H1 (cell line): Measurements from ENCODE around the gene SKA3.
"Not testable (repeated sequence)": the region's sequence is repeated elsewhere in the genome, so short reads cannot be mapped to it uniquely, and the experiment has no call there.

ENCODE experiments used
- CEBPB ChIP-seq: IDR thresholded peaks from 2 replicates; pipeline ENCODE4 v1.6.1; 2012; ENCODE audit warnings: low read depth, low read length
- CTCF ChIP-seq, 3 experiments: IDR thresholded peaks; 1 replicate in 2 of 3; 2 replicates in 1 of 3; pipeline versions ENCODE4 v1.5.1 to v1.6.1; 2011; ENCODE audit warnings: low read length in 3 of 3, mild to moderate bottlenecking in 3 of 3, inconsistent platforms in 2 of 3, low read depth in 1 of 3, moderate library complexity in 1 of 3; ENCODE audit not compliant: insufficient read depth in 1 of 3; ENCODE audit errors: control extremely low read depth in 1 of 3
- E2F6 ChIP-seq: IDR thresholded peaks from 2 replicates; pipeline ENCODE4 v1.6.1; 2012; ENCODE audit warnings: inconsistent platforms
- EP300 ChIP-seq, 2 experiments: IDR thresholded peaks; 1 replicate in 1 of 2; 2 replicates in 1 of 2; pipeline ENCODE4 v1.6.1; 2011 to 2012; ENCODE audit warnings: low read depth in 2 of 2, low read length in 2 of 2, mild to moderate bottlenecking in 2 of 2, borderline replicate concordance in 1 of 2, inconsistent platforms in 1 of 2, moderate library complexity in 1 of 2
- EZH2 ChIP-seq: fragments of 200-600 bp; sonication (generic); IDR thresholded peaks from 2 replicates; pipeline ENCODE4 v1.7.1; 2012; ENCODE audit warnings: low read depth, mild to moderate bottlenecking, moderate library complexity, low read length, inconsistent platforms; ENCODE audit not compliant: severe bottlenecking
- NRF1 ChIP-seq: IDR thresholded peaks from 2 replicates; pipeline ENCODE4 v1.6.1; 2011; ENCODE audit warnings: mild to moderate bottlenecking, low read depth, low read length, improper control_type of control experiment
- POU5F1 ChIP-seq: IDR thresholded peaks from 2 replicates; pipeline ENCODE4 v1.6.1; 2011; ENCODE audit warnings: low read depth, mild to moderate bottlenecking, low read length, moderate library complexity
- SIN3A ChIP-seq, 2 experiments: IDR thresholded peaks in 1 of 2; conservative IDR thresholded peaks in 1 of 2; 2 replicates each; pipeline ENCODE4 v1.6.1; 2011 to 2012; ENCODE audit warnings: low read length in 2 of 2, improper control_type of control experiment in 1 of 2, low read depth in 1 of 2, mild to moderate bottlenecking in 1 of 2

GRCh38 chr13:21198391-21198790, 22.0 kb upstream of the SKA3 start:
- not testable (repeated sequence) for TF ChIP-seq E2F6; CEBPB; EP300 (IDR thresholded peaks at IDR 0.05; ENCODE audit: borderline replicate concordance in 1 of 2, low read depth in 2 of 2, low read length in 2 of 2); CTCF (IDR thresholded peaks at IDR 0.05; ENCODE audit: control extremely low read depth in 1 of 3, insufficient read depth in 1 of 3, low read depth in 1 of 3, low read length in 3 of 3); NRF1; SIN3A (conservative IDR thresholded peaks at IDR 0.05 in 1 of 2, IDR thresholded peaks at IDR 0.05 in 1 of 2; ENCODE audit: low read depth in 1 of 2, low read length in 2 of 2); POU5F1; EZH2
